ENCODE measurements around the gene PHOX2B. TPM values are rescaled to one million over a fixed set of nuclear protein-coding genes. Genes with fewer than 3 reads are reported as not detected.

PHOX2B gene
- not detected in 2 replicates for total RNA-seq

DNA sequence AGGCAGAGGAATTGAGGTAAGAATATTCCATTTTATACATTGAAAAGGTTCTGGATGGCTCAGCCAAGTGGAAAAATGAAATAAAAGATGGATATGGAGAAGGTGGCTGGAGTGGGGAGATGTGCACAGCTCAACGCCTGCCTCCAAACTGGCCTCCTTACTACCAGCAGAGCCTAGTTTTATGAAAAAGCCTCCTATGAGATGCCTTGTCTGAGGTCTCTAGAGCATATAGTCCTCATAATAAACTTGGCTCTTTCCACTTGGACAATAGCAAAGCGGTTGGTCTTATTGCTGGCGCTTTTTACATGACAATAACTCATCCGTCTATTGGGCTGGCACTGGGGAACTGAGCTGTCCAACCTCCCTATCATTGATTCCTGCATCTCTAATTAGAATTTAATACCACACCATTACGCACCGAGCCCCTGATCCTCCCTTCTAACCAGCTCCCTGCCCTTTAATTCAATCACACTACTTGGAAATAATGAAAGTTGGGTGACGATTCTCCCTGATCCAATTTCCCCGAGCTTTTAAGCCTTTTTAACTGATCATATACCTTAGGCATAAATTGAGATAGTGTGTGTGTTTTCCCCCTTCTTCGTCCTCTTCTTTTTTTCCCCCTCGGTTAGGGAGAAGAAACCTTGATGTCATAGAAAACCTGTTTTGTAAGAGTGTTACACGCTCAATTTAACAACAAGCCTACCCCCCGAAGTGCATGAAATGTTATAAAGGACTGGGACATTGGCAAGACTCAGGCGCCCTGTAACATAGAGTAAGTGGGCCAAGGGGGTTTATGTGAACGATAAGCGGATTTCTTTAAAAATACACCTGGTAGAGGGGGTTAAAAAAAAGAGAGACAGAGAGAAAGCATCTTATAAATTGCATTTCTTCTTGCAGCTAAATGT is at the start of gene PHOX2B:
TSS of gene PHOX2B (minus strand) at position 155 of the 905 bp plus-strand sequence. CDS start at position 40, 115 bp downstream.

Small RNA genes within 50 kb of the gene (small RNA-seq; reads per million reads assigned to genes)
- gene RNU1-49P (ENCODE audit: low replicate concordance), result not detected

Other genes with a start within 250 kb of the PHOX2B start
- 0.72 and 20.4 TPM in 2 replicates for gene LIMCH1, start 210.6 kb downstream of the PHOX2B start, total RNA-seq
- gene TMEM33, start 186.7 kb upstream of the PHOX2B start, total RNA-seq, result 79.7 and 89.0 TPM in 2 replicates
- gene DCAF4L1, start 233.0 kb upstream of the PHOX2B start, total RNA-seq, result under 0.01 TPM in 2 replicates
- gene SLC30A9, start 241.8 kb upstream of the PHOX2B start, total RNA-seq, result 57.3 and 74.0 TPM in 2 replicates